IMR-90 (cell line): ENCODE measurements around the gene TANC2. TPM values are rescaled to one million over a fixed set of nuclear protein-coding genes. Genes with fewer than 3 reads are reported as not detected.

Experiments
- ATAC-seq: fragments of 200-7000 bp; cut with Tn5 transposase; 2 replicates; pipeline ENCODE4 v1.9.1; 2020; ENCODE audit warnings: low read depth, mild to moderate bottlenecking, moderate library complexity
- BruUV-seq: library from RNA; stranded (reverse); fragments of 400-500 nt; replicated peaks from 2 replicates; lab custom pipeline; 2021; lab: Mats Ljungman, UMichigan
- CTCF ChIA-PET: fragments of 300-600 bp; formaldehyde crosslinking; extraction: SDS; loops from one replicate; lab custom pipeline; 2021; ENCODE audit warnings: antibody characterized with exemption; lab: Yijun Ruan, JAX
- POLR2A ChIA-PET: fragments of 300-600 bp; sonication (Branson Sonifier 250); formaldehyde crosslinking; loops from one replicate; lab custom pipeline; 2022; ENCODE audit warnings: antibody characterized with exemption; ENCODE audit not compliant: unreplicated experiment; lab: Charles Lee
- DNase-seq: peaks from one replicate; pipeline ENCODE4 v3.0.0; 2013
- H2AFZ ChIP-seq: replicated peaks from 2 replicates; pipeline ENCODE3; 2013; ENCODE audit warnings: low read length, mild to moderate bottlenecking; ENCODE audit not compliant: poor library complexity
- H2AK5ac ChIP-seq: 2 replicates; pipeline ENCODE4 v1.6.1; 2013; ENCODE audit warnings: low read depth, low read length, inconsistent platforms
- H2AK9ac ChIP-seq: replicated peaks from 2 replicates; pipeline ENCODE3; 2013; ENCODE audit warnings: mild to moderate bottlenecking, low read depth, low read length, moderate library complexity; ENCODE audit not compliant: poor library complexity
- H2BK120ac ChIP-seq: 2 replicates; pipeline ENCODE4 v1.6.1; 2013; ENCODE audit warnings: low read depth, low read length, inconsistent platforms
- H2BK15ac ChIP-seq: 3 replicates; pipeline ENCODE4 v1.6.1; 2013; ENCODE audit warnings: low read depth, low read length, inconsistent platforms
- H2BK20ac ChIP-seq: 2 replicates; pipeline ENCODE4 v1.6.1; 2013; ENCODE audit warnings: low read depth, mild to moderate bottlenecking, inconsistent platforms, low read length, moderate library complexity
- H2BK5ac ChIP-seq: 2 replicates; pipeline ENCODE4 v1.6.1; 2013; ENCODE audit warnings: mild to moderate bottlenecking, low read depth, low read length, inconsistent platforms; ENCODE audit not compliant: poor library complexity, severe bottlenecking
- H3K14ac ChIP-seq: replicated peaks from 2 replicates; pipeline ENCODE4 v1.6.1; 2013; ENCODE audit warnings: low read depth, low read length, inconsistent platforms
- H3K18ac ChIP-seq: 2 replicates; pipeline ENCODE4 v1.6.1; 2013; ENCODE audit warnings: low read depth, low read length, control low read depth
- H3K23ac ChIP-seq: 2 replicates; pipeline ENCODE4 v1.6.1; 2013; ENCODE audit warnings: low read depth, low read length, inconsistent platforms
- H3K27ac ChIP-seq: 2 replicates; pipeline ENCODE4 v1.5.1; 2013; ENCODE audit warnings: mild to moderate bottlenecking, control low read depth, low read length; ENCODE audit not compliant: insufficient read depth
- H3K27me3 ChIP-seq: 2 replicates; pipeline ENCODE4 v1.6.1; 2013; ENCODE audit warnings: low read length; ENCODE audit not compliant: control insufficient read depth, insufficient read depth
- H3K36me3 ChIP-seq: 2 replicates; pipeline ENCODE4 v1.6.1; 2013; ENCODE audit warnings: low read length, mixed read lengths; ENCODE audit not compliant: control insufficient read depth, insufficient read depth
- H3K4ac ChIP-seq: 2 replicates; pipeline ENCODE4 v1.6.1; 2013; ENCODE audit warnings: low read depth, low read length, inconsistent platforms
- H3K4me1 ChIP-seq: 2 replicates; pipeline ENCODE4 v1.6.1; 2013; ENCODE audit warnings: low read length, mixed read lengths; ENCODE audit not compliant: control insufficient read depth, insufficient read depth
- H3K4me2 ChIP-seq: 2 replicates; pipeline ENCODE4 v1.6.1; 2013; ENCODE audit warnings: low read depth, mild to moderate bottlenecking, control low read depth, low read length, moderate library complexity
- H3K4me3 ChIP-seq: 2 replicates; pipeline ENCODE4 v1.5.1; 2013; ENCODE audit warnings: low read depth, mild to moderate bottlenecking, control low read depth, low read length, moderate library complexity; ENCODE audit not compliant: insufficient read depth
- H3K56ac ChIP-seq: 2 replicates; pipeline ENCODE4 v1.6.1; 2013; ENCODE audit warnings: low read length, inconsistent platforms; ENCODE audit not compliant: insufficient read depth; ENCODE audit errors: extremely low read depth
- H3K79me1 ChIP-seq, 2 experiments: 2 replicates each; pipeline ENCODE4 v1.6.1; 2013; ENCODE audit warnings: low read length in 2 of 2, inconsistent platforms in 1 of 2, low read depth in 1 of 2
- H3K9ac ChIP-seq: 2 replicates; pipeline ENCODE4 v1.6.1; 2013; ENCODE audit warnings: low read depth, low read length, control low read depth
- H3K9me1 ChIP-seq: 2 replicates; pipeline ENCODE4 v1.6.1; 2013; ENCODE audit warnings: low read length, inconsistent platforms; ENCODE audit not compliant: insufficient read depth
- H3K9me3 ChIP-seq: 2 replicates; pipeline ENCODE4 v1.6.1; 2013; ENCODE audit warnings: low read length; ENCODE audit not compliant: control insufficient read depth, insufficient read depth
- H4K20me1 ChIP-seq: 2 replicates; pipeline ENCODE4 v1.6.1; 2013; ENCODE audit warnings: low read length, inconsistent platforms; ENCODE audit not compliant: insufficient read depth
- H4K5ac ChIP-seq: 2 replicates; pipeline ENCODE4 v1.6.1; 2013; ENCODE audit warnings: mild to moderate bottlenecking, low read depth, low read length, control low read depth
- H4K8ac ChIP-seq, 2 experiments: 2 replicates each; pipeline ENCODE4 v1.6.1; 2013; ENCODE audit warnings: low read depth in 2 of 2, low read length in 2 of 2, control low read depth in 1 of 2, inconsistent platforms in 1 of 2
- H4K91ac ChIP-seq: 2 replicates; pipeline ENCODE4 v1.6.1; 2013; ENCODE audit warnings: low read depth, low read length, inconsistent platforms; ENCODE audit not compliant: insufficient read depth
- CEBPB ChIP-seq: IDR thresholded peaks from 2 replicates; pipeline ENCODE4 v1.6.1; 2012; ENCODE audit warnings: low read depth, low read length, improper control_type of control experiment
- MAFK ChIP-seq: IDR thresholded peaks from 2 replicates; pipeline ENCODE4 v1.6.1; 2012; ENCODE audit warnings: low read depth, low read length, improper control_type of control experiment
- RAD21 ChIP-seq: IDR thresholded peaks from 2 replicates; pipeline ENCODE4 v1.6.1; 2012; ENCODE audit warnings: low read length, improper control_type of control experiment
- WGBS, 2 experiments: methylation state at CpG; one replicate each; pipeline versions ENCODE4 v1.1.5 to v1.1.7; 2013; ENCODE audit warnings: missing lambda C conversion rate in 2 of 2; ENCODE audit not compliant: insufficient read length in 1 of 2; ENCODE audit errors: extremely low coverage in 2 of 2; 5-methylcytosine and 5-hydroxymethylcytosine counted together
- dilution Hi-C: fragments of 300-500 bp; cut with HindIII; formaldehyde crosslinking; loops from one replicate; pipeline ENCODE4 v1.14.3; 2018; ENCODE audit warnings: low sequenced_read_pairs; ENCODE audit not compliant: unreplicated experiment
- in situ Hi-C: fragments of 300-500 bp; cut with MboI; formaldehyde crosslinking; loops from 3 replicates; pipeline ENCODE4 v1.14.3; 2019; ENCODE audit warnings: low sequenced_read_pairs, inconsistent platforms, mixed read lengths
- intact Hi-C: fragments of 100-400 bp; cut with micrococcal nuclease; formaldehyde crosslinking; loops from 2 replicates; pipeline ENCODE4 v1.10.0; 2022
- polyA plus RNA-seq, 3 experiments: library from polyadenylated mRNA; depleted of rRNA; stranded (reverse); fragments of >200 nt; gene quantifications; 2 replicates each; pipeline ENCODE4 v1.2.3, GENCODE V29; 2012; ENCODE audit warnings: low replicate concordance in 1 of 3
- total RNA-seq: library from RNA; depleted of rRNA; stranded (reverse); fragments of >200 nt; gene quantifications from 2 replicates; pipeline ENCODE4 v1.2.3, GENCODE V29; 2012

The TANC2 gene
- total and polyA plus RNA-seq, 2 of the 4 experiments (the other 2 are of a cell fraction) = 20.6 to 41.4 TPM

DNA sequence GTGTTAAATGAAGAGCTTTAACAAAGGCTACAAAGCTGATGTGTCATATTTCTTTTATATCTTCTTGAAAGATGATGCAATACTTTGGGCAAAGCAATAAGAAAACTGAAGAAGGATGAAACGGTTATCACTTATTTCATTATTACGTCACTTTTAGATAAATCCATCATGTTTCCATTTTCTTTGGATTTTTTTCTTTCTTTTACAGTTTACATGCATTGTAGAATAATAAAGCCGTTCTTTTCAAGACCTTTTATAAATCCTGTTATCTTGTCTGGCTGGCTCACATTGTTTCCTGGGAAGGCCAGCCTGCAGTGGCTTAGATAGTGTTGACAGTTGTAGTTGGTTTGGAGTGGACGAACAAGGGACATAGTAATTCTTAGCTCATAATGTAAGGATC is 28.9 kb downstream of the TANC2 start:
- H3K9me3 ChIP-seq = no peaks in the 10 kb centered on the region
- no CpG with 5 or more reads among the region's 4 CpGs for WGBS, 2 experiments
- no peak overlapping the region for H2AFZ ChIP-seq
- H3K56ac ChIP-seq = no peak overlapping the region
- dilution Hi-C loops (no loop called here), in situ Hi-C loops (no loop called here), intact Hi-C loops (loop anchor here (5.0 kb wide), 1 partner anchor 407 kb away; no protein-coding TSS in a partner anchor)
- ATAC-seq = no peak
- TF ChIP-seq MAFK (no peak), RAD21 (no peak), CEBPB (peak; percentile 98)
- H2BK15ac ChIP-seq = no peak overlapping the region
- no peak overlapping the region for H2BK5ac ChIP-seq
- H4K8ac ChIP-seq = no peak overlapping the region
- CTCF ChIA-PET = interaction anchor here (0.6 to 1.2 kb wide), 6 partner anchors 12 to 412 kb away, joined by 3 to 5 read pairs (median 3); no protein-coding TSS in a partner anchor
- H3K27ac ChIP-seq = no peak overlapping the region
- H3K27me3 ChIP-seq = no peaks in the 10 kb centered on the region
- no peak overlapping the region for H2AK5ac ChIP-seq
- H3K4me2 ChIP-seq = no peak overlapping the region
- no peak overlapping the region for H2BK120ac ChIP-seq
- H2BK20ac ChIP-seq = no peak overlapping the region
- H3K4ac ChIP-seq = no peak overlapping the region
- no peak overlapping the region for H4K5ac ChIP-seq
- peak; percentile 15 for DNase-seq
- BruUV-seq = no TSS peak
- POLR2A ChIA-PET = no interaction called here
- H3K4me3 ChIP-seq = no peak overlapping the region
- H3K9ac ChIP-seq = no peak overlapping the region
- peaks cover 66% of the 10 kb centered on the region for H4K20me1 ChIP-seq
- H3K23ac ChIP-seq = no peak overlapping the region
- H4K91ac ChIP-seq = no peak overlapping the region
- no peaks in the 10 kb centered on the region for H3K4me1 ChIP-seq
- 0 out of 2 replicates have a peak, but pooled peaks cover 3% of the 10 kb centered on the region for H3K9me1 ChIP-seq
- no peak overlapping the region for H3K14ac ChIP-seq
- no peaks in the 10 kb centered on the region for H3K36me3 ChIP-seq
- no peak overlapping the region for H2AK9ac ChIP-seq
- H3K79me1 ChIP-seq = peaks cover 28 to 69% of the 10 kb centered on the region in 2 experiments
- H3K18ac ChIP-seq = no peak overlapping the region
